ENCODE data around the gene CDYL2. TPM values are rescaled to one million over a fixed set of nuclear protein-coding genes. Genes with fewer than 3 reads are reported as not detected.
"Not testable (repeated sequence)": the region's sequence is repeated elsewhere in the genome, so short reads cannot be mapped to it uniquely, and the experiment has no call there.

Gene CDYL2
- total RNA-seq, 1 donor from 2014 or later = 34.3 TPM

- no peak for DNase-seq (ENCODE audit: low spot score)
These were observed 133.0 kb downstream of the CDYL2 start for GRCh38 chr16:80671281-80671849.

- DNase-seq (ENCODE audit: low spot score) = no peak
These were observed 134.1 kb downstream of the CDYL2 start for GRCh38 chr16:80670170-80670865.

GRCh38 chr16:80669673-80670072 is 134.7 kb downstream of the CDYL2 start:
- no peak for DNase-seq (ENCODE audit: low spot score)

GRCh38 chr16:80667925-80668324 is 136.5 kb downstream of the CDYL2 start:
- DNase-seq (ENCODE audit: low spot score) = no peak

GRCh38 chr16:80667251-80667560 is 137.2 kb downstream of the CDYL2 start:
- no peak for DNase-seq (ENCODE audit: low spot score)

GRCh38 chr16:80666378-80667250 is 137.8 kb downstream of the CDYL2 start:
- DNase-seq (ENCODE audit: low spot score) = no peak

GRCh38 chr16:80665356-80665755 is 139.0 kb downstream of the CDYL2 start:
- no peak for DNase-seq (ENCODE audit: low spot score)

- DNase-seq (ENCODE audit: low spot score) = no peak
These were observed 139.6 kb downstream of the CDYL2 start for GRCh38 chr16:80664786-80665185.

- DNase-seq (ENCODE audit: low spot score) = no peak
These were observed 140.2 kb downstream of the CDYL2 start for GRCh38 chr16:80664226-80664625.

GRCh38 chr16:80663078-80663477 is 141.3 kb downstream of the CDYL2 start:
- no peak for DNase-seq (ENCODE audit: low spot score)

GRCh38 chr16:80659865-80660264 is 144.5 kb downstream of the CDYL2 start:
- DNase-seq (ENCODE audit: low spot score) = no peak

- no peak for DNase-seq (ENCODE audit: low spot score)
These were observed 147.7 kb downstream of the CDYL2 start for GRCh38 chr16:80656711-80657150.

GRCh38 chr16:80656161-80656560 is 148.2 kb downstream of the CDYL2 start:
- DNase-seq (ENCODE audit: low spot score) = no peak

- DNase-seq (ENCODE audit: low spot score) = no peak
These were observed 148.6 kb downstream of the CDYL2 start for GRCh38 chr16:80655751-80656150.

GRCh38 chr16:80654094-80654862 is 150.1 kb downstream of the CDYL2 start:
- DNase-seq (ENCODE audit: low spot score) = no peak

- DNase-seq (ENCODE audit: low spot score) = no peak
These were observed 152.0 kb downstream of the CDYL2 start for GRCh38 chr16:80652441-80652840.

GRCh38 chr16:80650281-80650680 is 154.1 kb downstream of the CDYL2 start:
- DNase-seq (ENCODE audit: low spot score) = not testable (repeated sequence)

- no peak for DNase-seq (ENCODE audit: low spot score)
These were observed 164.1 kb downstream of the CDYL2 start for GRCh38 chr16:80640316-80640715.

GRCh38 chr16:80639636-80640035 is 164.8 kb downstream of the CDYL2 start:
- DNase-seq (ENCODE audit: low spot score) = no peak

GRCh38 chr16:80637621-80638020 is 166.8 kb downstream of the CDYL2 start:
- DNase-seq (ENCODE audit: low spot score) = no peak

GRCh38 chr16:80631581-80631980 is 172.8 kb downstream of the CDYL2 start:
- no peak for DNase-seq (ENCODE audit: low spot score)

- DNase-seq (ENCODE audit: low spot score) = no peak
These were observed 176.1 kb downstream of the CDYL2 start for GRCh38 chr16:80628254-80628653.
